Mesenchymal stem cell (in vitro differentiated cells and primary cell): ENCODE results near the gene PTGIR.

ENCODE experiments used
- DNase-seq: peaks from one replicate; pipeline ENCODE4 v3.0.0-alpha.2; 2013
- H2AFZ ChIP-seq: one replicate; pipeline ENCODE4 v1.6.1; 2013; ENCODE audit warnings: low read depth, mild to moderate bottlenecking, control low read depth, inconsistent platforms, low read length, moderate library complexity
- H2AK5ac ChIP-seq: 2 replicates; pipeline ENCODE4 v1.6.1; 2013; ENCODE audit warnings: low read length, moderate library complexity, mild to moderate bottlenecking, inconsistent platforms; ENCODE audit not compliant: severe bottlenecking
- H2BK120ac ChIP-seq: one replicate; pipeline ENCODE4 v1.6.1; 2013; ENCODE audit warnings: low read depth, mild to moderate bottlenecking, inconsistent platforms, low read length, moderate library complexity
- H2BK12ac ChIP-seq, 2 experiments: one replicate each; pipeline ENCODE4 v1.6.1; 2013; ENCODE audit warnings: inconsistent platforms in 2 of 2, low read length in 2 of 2, mild to moderate bottlenecking in 2 of 2, moderate library complexity in 2 of 2, control low read depth in 1 of 2
- H2BK15ac ChIP-seq: one replicate; pipeline ENCODE4 v1.6.1; 2013; ENCODE audit warnings: mild to moderate bottlenecking, low read depth, inconsistent platforms; ENCODE audit not compliant: poor library complexity, severe bottlenecking
- H2BK5ac ChIP-seq: 2 replicates; pipeline ENCODE4 v1.6.1; 2013; ENCODE audit warnings: low read depth, mild to moderate bottlenecking, low read length, control low read depth, inconsistent platforms; ENCODE audit not compliant: poor library complexity, severe bottlenecking
- H3K14ac ChIP-seq, 2 experiments: one replicate each; pipeline ENCODE4 v1.6.1; 2013; ENCODE audit warnings: inconsistent platforms in 2 of 2, low read length in 2 of 2, control low read depth in 1 of 2, mild to moderate bottlenecking in 1 of 2, moderate library complexity in 1 of 2
- H3K18ac ChIP-seq, 2 experiments: one replicate each; pipeline ENCODE4 v1.6.1; 2013; ENCODE audit warnings: inconsistent platforms in 2 of 2, low read length in 2 of 2, control low read depth in 1 of 2, low read depth in 1 of 2, mild to moderate bottlenecking in 1 of 2
- H3K23ac ChIP-seq, 2 experiments: one replicate each; pipeline ENCODE4 v1.6.1; 2013; ENCODE audit warnings: inconsistent platforms in 2 of 2, low read length in 2 of 2, mild to moderate bottlenecking in 2 of 2, moderate library complexity in 2 of 2, control low read depth in 1 of 2
- H3K27ac ChIP-seq: 2 replicates; pipeline ENCODE4 v1.5.1; 2013; ENCODE audit warnings: mild to moderate bottlenecking, moderate library complexity, low read length, control low read depth, inconsistent platforms; ENCODE audit not compliant: poor library complexity, severe bottlenecking
- H3K27me3 ChIP-seq, 2 experiments: 2 replicates each; pipeline versions ENCODE4 v1.6.1 to v1.7.0; 2013; ENCODE audit warnings: low read length in 2 of 2, mild to moderate bottlenecking in 2 of 2, moderate library complexity in 2 of 2, control low read depth in 1 of 2, inconsistent platforms in 1 of 2; ENCODE audit not compliant: control insufficient read depth in 1 of 2, insufficient read depth in 1 of 2
- H3K36me3 ChIP-seq, 2 experiments: 2 replicates each; pipeline versions ENCODE4 v1.6.1 to v1.7.0; 2013; ENCODE audit warnings: low read length in 2 of 2, control low read depth in 1 of 2, inconsistent platforms in 1 of 2, low read depth in 1 of 2, mild to moderate bottlenecking in 1 of 2; ENCODE audit not compliant: insufficient read depth in 2 of 2, control insufficient read depth in 1 of 2
- H3K4ac ChIP-seq, 2 experiments: one replicate each; pipeline ENCODE4 v1.6.1; 2013; ENCODE audit warnings: inconsistent platforms in 2 of 2, low read length in 2 of 2, mild to moderate bottlenecking in 2 of 2, moderate library complexity in 2 of 2, control low read depth in 1 of 2, low read depth in 1 of 2
- H3K4me1 ChIP-seq: 2 replicates; pipeline ENCODE4 v1.6.1; 2013; ENCODE audit warnings: low read depth, low read length, control low read depth; ENCODE audit not compliant: control insufficient read depth, insufficient read depth
- H3K4me2 ChIP-seq: 2 replicates; pipeline ENCODE4 v1.6.1; 2013; ENCODE audit warnings: low read length, mild to moderate bottlenecking, inconsistent platforms; ENCODE audit not compliant: poor library complexity, severe bottlenecking
- H3K4me3 ChIP-seq, 2 experiments: 2 replicates each; pipeline versions ENCODE4 v1.5.1 to v1.7.0; 2013; ENCODE audit warnings: low read length in 2 of 2, mild to moderate bottlenecking in 2 of 2, control low read depth in 1 of 2, low read depth in 1 of 2; ENCODE audit not compliant: insufficient read depth in 1 of 2
- H3K79me1 ChIP-seq: replicated peaks from 2 replicates; pipeline ENCODE4 v1.6.1; 2013; ENCODE audit warnings: mild to moderate bottlenecking, control low read depth, low read length, inconsistent platforms; ENCODE audit not compliant: poor library complexity, severe bottlenecking
- H3K9ac ChIP-seq: 2 replicates; pipeline ENCODE4 v1.7.0; 2013; ENCODE audit warnings: mild to moderate bottlenecking, low read length, moderate library complexity
- H3K9me3 ChIP-seq: 2 replicates; pipeline ENCODE4 v1.7.0; 2013; ENCODE audit warnings: mild to moderate bottlenecking, low read length; ENCODE audit not compliant: control insufficient read depth
- H4K8ac ChIP-seq: one replicate; pipeline ENCODE4 v1.6.1; 2013; ENCODE audit warnings: inconsistent platforms, mild to moderate bottlenecking, low read length, moderate library complexity
- H4K91ac ChIP-seq: one replicate; pipeline ENCODE4 v1.6.1; 2013; ENCODE audit warnings: mild to moderate bottlenecking, low read length, inconsistent platforms
- WGBS: methylation state at CpG from one replicate; pipeline ENCODE4 v1.1.7; 2013; ENCODE audit warnings: mixed read lengths; 5-methylcytosine and 5-hydroxymethylcytosine counted together

The PTGIR gene

GRCh38 chr19:46644720-46645119 lies 19.8 kb upstream of the PTGIR start:
- H2AK5ac ChIP-seq: no peak overlapping the region
- WGBS: 57% methylated on average over 3 of the region's 3 CpGs
- H3K27me3 ChIP-seq: peaks cover 0 to 8% of the 10 kb centered on the region in 2 experiments

GRCh38 chr19:46640656-46641055 lies 15.8 kb upstream of the PTGIR start:
- Histone ChIP-seq H3K27ac (no peak overlapping the region), H2BK12ac (peak overlapping the region; percentile 15 to 44), H2BK120ac (no peak overlapping the region), H2BK5ac (no peak overlapping the region), H3K36me3 (no peaks in the 10 kb centered on the region), H3K23ac (no peak overlapping the region), H2AFZ (no peak overlapping the region), H4K8ac (peak overlapping the region; percentile 51), H3K4me1 (peaks cover 15% of the 10 kb centered on the region), H3K27me3 (peaks cover 0 to 18% of the 10 kb centered on the region in 2 experiments), H3K4ac (no peak overlapping the region), H2AK5ac (no peak overlapping the region), H3K18ac (no peak overlapping the region), H3K9me3 (no peaks in the 10 kb centered on the region), H3K14ac (no peak overlapping the region), H3K4me2 (no peak overlapping the region), H2BK15ac (no peak overlapping the region), H3K9ac (no peak overlapping the region), H3K4me3 (no peak overlapping the region), H4K91ac (no peak overlapping the region), H3K79me1 (no peaks in the 10 kb centered on the region)
- DNase-seq: no peak
- 67% methylated on average over 2 of the region's 2 CpGs for WGBS

More at GRCh38 chr19:46644720-46645119, 19.8 kb upstream of the PTGIR start:
- Histone ChIP-seq H3K4me2 (no peak overlapping the region), H2BK120ac (no peak overlapping the region), H4K8ac (no peak overlapping the region), H3K9ac (no peak overlapping the region), H3K18ac (no peak overlapping the region), H3K9me3 (peaks cover 17% of the 10 kb centered on the region), H3K79me1 (no peaks in the 10 kb centered on the region), H4K91ac (no peak overlapping the region), H2BK5ac (no peak overlapping the region), H3K14ac (no peak overlapping the region), H3K27ac (no peak overlapping the region), H3K4ac (no peak overlapping the region), H2BK12ac (no peak overlapping the region), H3K23ac (no peak overlapping the region), H2BK15ac (no peak overlapping the region), H3K36me3 (peaks cover 4 to 7% of the 10 kb centered on the region in 2 experiments), H2AFZ (no peak overlapping the region), H3K4me3 (no peak overlapping the region), H3K4me1 (peaks cover under 1% of the 10 kb centered on the region)
- DNase-seq: no peak

- H4K8ac ChIP-seq: peak overlapping the region; percentile 81
- peak overlapping the region; percentile 85 to 91 for H3K18ac ChIP-seq
- no peak overlapping the region for H3K14ac ChIP-seq
- H2BK15ac ChIP-seq: peak overlapping the region; percentile 87
- peak overlapping the region; percentile 24 for H2AFZ ChIP-seq
- H3K4me1 ChIP-seq: peaks cover 18% of the 10 kb centered on the region
- peak overlapping the region; percentile 95 for H3K4me2 ChIP-seq
- H3K27ac ChIP-seq: no peak overlapping the region
- WGBS: 6% methylated on average over 39 of the region's 49 CpGs
- H3K79me1 ChIP-seq: no peaks in the 10 kb centered on the region
- H3K9me3 ChIP-seq: no peaks in the 10 kb centered on the region
- H3K23ac ChIP-seq: no peak overlapping the region
- peak overlapping the region; percentile 54 to 79 for H3K4me3 ChIP-seq
- H3K9ac ChIP-seq: peak overlapping the region; percentile 79
- peak overlapping the region; percentile 84 for H4K91ac ChIP-seq
- peak overlapping the region; percentile 29 to 35 for H3K4ac ChIP-seq
- no peak overlapping the region for H2AK5ac ChIP-seq
- peak overlapping the region; percentile 30 to 76 for H2BK12ac ChIP-seq
- no peak overlapping the region for H2BK5ac ChIP-seq
- peak; percentile 89 for DNase-seq
- H2BK120ac ChIP-seq: peak overlapping the region; percentile 64
- H3K27me3 ChIP-seq: peaks cover 7 to 25% of the 10 kb centered on the region in 2 experiments
- H3K36me3 ChIP-seq: no peaks in the 10 kb centered on the region
Measured at GRCh38 chr19:46639358-46640182, 14.7 kb upstream of the PTGIR start.

- Histone ChIP-seq H3K4me2 (no peak overlapping the region), H4K8ac (no peak overlapping the region), H4K91ac (no peak overlapping the region), H3K4me3 (no peak overlapping the region), H3K9ac (no peak overlapping the region), H3K79me1 (no peaks in the 10 kb centered on the region), H3K4me1 (peaks cover 27% of the 10 kb centered on the region), H3K18ac (no peak overlapping the region), H3K9me3 (no peaks in the 10 kb centered on the region), H3K36me3 (no peaks in the 10 kb centered on the region), H3K27me3 (peaks cover 12 to 39% of the 10 kb centered on the region in 2 experiments), H3K4ac (no peak overlapping the region), H2AFZ (no peak overlapping the region), H3K27ac (no peak overlapping the region), H2BK12ac (no peak overlapping the region), H2BK15ac (no peak overlapping the region), H2BK120ac (no peak overlapping the region), H3K14ac (no peak overlapping the region), H3K23ac (no peak overlapping the region), H2AK5ac (no peak overlapping the region), H2BK5ac (no peak overlapping the region)
- 85% methylated on average over 14 of the region's 14 CpGs for WGBS
- no peak for DNase-seq
Measured at GRCh38 chr19:46637224-46637623, 12.3 kb upstream of the PTGIR start.
